NB4 (cell line): ENCODE data around the gene NTN1.

Experiments
- DNase-seq: peaks from one replicate; pipeline ENCODE4 v3.0.0; 2010; ENCODE audit warnings: low read depth
- H3K4me3 ChIP-seq: one replicate; pipeline ENCODE4 v1.5.1; 2011; ENCODE audit warnings: mild to moderate bottlenecking, low read depth, low read length, moderate library complexity
- CTCF ChIP-seq: IDR thresholded peaks from one replicate; pipeline ENCODE4 v1.5.1; 2012; ENCODE audit warnings: low read depth, low read length
- MAX ChIP-seq: IDR thresholded peaks from 2 replicates; pipeline ENCODE4 v1.6.1; 2011; ENCODE audit warnings: low read depth, low read length
- MYC ChIP-seq: IDR thresholded peaks from 2 replicates; pipeline ENCODE4 v1.6.1; 2011; ENCODE audit warnings: low read depth, low read length
- POLR2A ChIP-seq: IDR thresholded peaks from 2 replicates; pipeline ENCODE4 v1.6.1; 2011; ENCODE audit warnings: mild to moderate bottlenecking; ENCODE audit not compliant: insufficient read length; ENCODE audit errors: extremely low read depth

Gene NTN1

GRCh38 chr17:9038380-9038779 is 17.1 kb downstream of the NTN1 start:
- no peak for DNase-seq
- no peak for TF ChIP-seq MYC
- TF ChIP-seq POLR2A = no peak
- TF ChIP-seq CTCF = no peak
- TF ChIP-seq MAX = no peak
- H3K4me3 ChIP-seq = no peak overlapping the region

GRCh38 chr17:9044772-9045463 is 23.6 kb downstream of the NTN1 start:
- TF ChIP-seq MAX = no peak
- no peak for TF ChIP-seq MYC
- TF ChIP-seq POLR2A = no peak
- no peak for TF ChIP-seq CTCF
- no peak overlapping the region for H3K4me3 ChIP-seq
- DNase-seq = no peak

- H3K4me3 ChIP-seq = no peak overlapping the region
- TF ChIP-seq MAX (no peak), POLR2A (no peak), MYC (no peak), CTCF (no peak)
- no peak for DNase-seq
These were observed 29.6 kb downstream of the NTN1 start for GRCh38 chr17:9050801-9051401.

GRCh38 chr17:9051561-9051960 is 30.3 kb downstream of the NTN1 start:
- no peak overlapping the region for H3K4me3 ChIP-seq
- DNase-seq = no peak
- no peak for TF ChIP-seq POLR2A
- TF ChIP-seq MAX = no peak

GRCh38 chr17:9052921-9053320 is 31.6 kb downstream of the NTN1 start:
- TF ChIP-seq MYC (no peak), MAX (no peak), POLR2A (no peak), CTCF (no peak)
- H3K4me3 ChIP-seq = no peak overlapping the region
- DNase-seq = no peak

- DNase-seq = no peak
- no peak overlapping the region for H3K4me3 ChIP-seq
- TF ChIP-seq CTCF = no peak
- no peak for TF ChIP-seq MAX
- TF ChIP-seq MYC = no peak
- no peak for TF ChIP-seq POLR2A
These were observed 32.1 kb downstream of the NTN1 start for GRCh38 chr17:9053406-9053805.
